Measurements from ENCODE around the gene LCLAT1. TPM values are rescaled to one million over a fixed set of nuclear protein-coding genes. Genes with fewer than 3 reads are reported as not detected.

The LCLAT1 gene
- total RNA-seq, 1 experiment from 2014 or later: 32.9 TPM

- Histone ChIP-seq H3K79me2 (ENCODE audit: insufficient read depth, low read length) (no peaks in the 10 kb centered on the region), H2BK12ac (ENCODE audit: insufficient read length, low read depth, low read length) (no peak overlapping the region), H2AFZ (ENCODE audit: low read length) (no peak overlapping the region), H2BK20ac (ENCODE audit: low read depth, low read length, poor library complexity, severe bottlenecking) (no peak overlapping the region), H2BK15ac (ENCODE audit: low read depth, low read length) (no peak overlapping the region), H2AK5ac (ENCODE audit: insufficient read length, low read length) (no peak overlapping the region), H2BK120ac (ENCODE audit: low read depth, low read length, poor library complexity, severe bottlenecking) (no peak overlapping the region), H3K18ac (ENCODE audit: insufficient read length, low read depth, low read length) (no peak overlapping the region), H3T11ph (ENCODE audit: low read length) (no peak overlapping the region), H3K27ac (ENCODE audit: insufficient read length, low read depth, low read length) (no peak overlapping the region), H4K91ac (ENCODE audit: insufficient read length, low read depth, low read length) (no peak overlapping the region), H3K79me1 (ENCODE audit: insufficient read depth, low read depth, low read length, poor library complexity, severe bottlenecking) (no peaks in the 10 kb centered on the region), H4K5ac (ENCODE audit: insufficient read length, low read depth, low read length) (no peak overlapping the region), H3K4me2 (ENCODE audit: insufficient read depth, insufficient read length, low read length) (no peak overlapping the region), H4K8ac (replicated peaks; ENCODE audit: insufficient read length, low read depth, low read length) (no peak overlapping the region), H3K9ac (ENCODE audit: extremely low read depth, insufficient read length, low read length) (no peak overlapping the region), H3K23ac (ENCODE audit: insufficient read length, low read depth, low read length) (no peak overlapping the region), H3K27me3 (ENCODE audit: insufficient read depth, low read length) (no peaks in the 10 kb centered on the region; the same call in 1 of the 2 replicates), H3K4me1 (ENCODE audit: insufficient read depth, low read length) (peaks cover 9% of the 10 kb centered on the region; the same call in 1 of the 2 replicates), H3K14ac (ENCODE audit: insufficient read depth, low read length) (no peak overlapping the region), H4K20me1 (ENCODE audit: control insufficient read depth, insufficient read depth, insufficient read length) (no peaks in the 10 kb centered on the region), H2BK5ac (ENCODE audit: insufficient read length, low read length) (no peak overlapping the region), H3K23me2 (ENCODE audit: insufficient read length, low read depth, low read length, poor library complexity, severe bottlenecking) (no peaks in the 10 kb centered on the region), H3K56ac (ENCODE audit: insufficient read length, low read depth, low read length) (no peak overlapping the region), H3K4ac (ENCODE audit: low read depth, low read length) (no peak overlapping the region), H3K9me3 (ENCODE audit: control insufficient read depth, low read depth, low read length) (no peaks in the 10 kb centered on the region)
- H3K4me1 Mint-ChIP-seq: peaks cover 20 to 33% of the 10 kb centered on the region in 2 experiments
- DNase-seq: no peak
- no peak overlapping the region for H3K4me3 Mint-ChIP-seq
- WGBS (ENCODE audit: extremely low coverage, insufficient read length, low lambda C conversion rate): no CpG with 5 or more reads among the region's 4 CpGs
- H3K36me3 Mint-ChIP-seq (ENCODE audit: insufficient read depth in 1 of 3, low read depth in 3 of 3): no peaks in the 10 kb centered on the region
- TF ChIP-seq, protein P1, sequence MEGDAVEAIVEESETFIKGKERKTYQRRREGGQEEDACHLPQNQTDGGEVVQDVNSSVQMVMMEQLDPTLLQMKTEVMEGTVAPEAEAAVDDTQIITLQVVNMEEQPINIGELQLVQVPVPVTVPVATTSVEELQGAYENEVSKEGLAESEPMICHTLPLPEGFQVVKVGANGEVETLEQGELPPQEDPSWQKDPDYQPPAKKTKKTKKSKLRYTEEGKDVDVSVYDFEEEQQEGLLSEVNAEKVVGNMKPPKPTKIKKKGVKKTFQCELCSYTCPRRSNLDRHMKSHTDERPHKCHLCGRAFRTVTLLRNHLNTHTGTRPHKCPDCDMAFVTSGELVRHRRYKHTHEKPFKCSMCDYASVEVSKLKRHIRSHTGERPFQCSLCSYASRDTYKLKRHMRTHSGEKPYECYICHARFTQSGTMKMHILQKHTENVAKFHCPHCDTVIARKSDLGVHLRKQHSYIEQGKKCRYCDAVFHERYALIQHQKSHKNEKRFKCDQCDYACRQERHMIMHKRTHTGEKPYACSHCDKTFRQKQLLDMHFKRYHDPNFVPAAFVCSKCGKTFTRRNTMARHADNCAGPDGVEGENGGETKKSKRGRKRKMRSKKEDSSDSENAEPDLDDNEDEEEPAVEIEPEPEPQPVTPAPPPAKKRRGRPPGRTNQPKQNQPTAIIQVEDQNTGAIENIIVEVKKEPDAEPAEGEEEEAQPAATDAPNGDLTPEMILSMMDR (conservative IDR thresholded peaks at IDR 0.05): no peak
- no peaks in the 10 kb centered on the region for H3K9me3 Mint-ChIP-seq
- H3K27ac Mint-ChIP-seq: no peak overlapping the region
- peaks cover 62% of the 10 kb centered on the region for H3K27me3 Mint-ChIP-seq (ENCODE audit: low read depth)
These were observed 209.0 kb downstream of the LCLAT1 start for GRCh38 chr2:30656079-30656478.

Measured in H9 (cell line).